HG03135 (cell line): ENCODE data around the gene SLC4A1AP.
"Not testable (repeated sequence)": the region's sequence is repeated elsewhere in the genome, so short reads cannot be mapped to it uniquely, and the experiment has no call there.

Source experiments
- ATAC-seq: cut with Tn5 transposase; IDR thresholded peaks from one replicate; pipeline ENCODE4 v1.9.1; 2021; ENCODE audit warnings: mild to moderate bottlenecking, moderate library complexity; ENCODE audit not compliant: unreplicated experiment

The SLC4A1AP gene

DNA sequence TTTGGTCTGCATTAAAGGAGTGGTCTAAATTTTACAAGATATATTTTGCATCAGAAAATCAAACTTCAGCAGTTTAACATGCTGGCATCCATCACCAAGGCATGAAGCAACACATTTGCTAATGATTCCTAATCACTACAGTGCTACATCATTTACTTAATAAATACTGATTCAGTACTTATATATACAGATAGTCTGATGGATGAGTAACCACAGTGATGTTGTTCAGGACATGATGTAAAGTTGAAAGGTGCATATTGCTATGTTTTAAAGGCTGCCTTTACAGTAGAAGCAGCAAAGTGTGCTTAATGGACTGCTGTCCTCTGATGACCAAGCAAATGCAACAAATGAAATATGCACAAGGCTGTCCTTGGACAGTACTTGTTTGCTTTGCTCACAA, 11.3 kb upstream of the SLC4A1AP start:
- ATAC-seq: no peak

DNA sequence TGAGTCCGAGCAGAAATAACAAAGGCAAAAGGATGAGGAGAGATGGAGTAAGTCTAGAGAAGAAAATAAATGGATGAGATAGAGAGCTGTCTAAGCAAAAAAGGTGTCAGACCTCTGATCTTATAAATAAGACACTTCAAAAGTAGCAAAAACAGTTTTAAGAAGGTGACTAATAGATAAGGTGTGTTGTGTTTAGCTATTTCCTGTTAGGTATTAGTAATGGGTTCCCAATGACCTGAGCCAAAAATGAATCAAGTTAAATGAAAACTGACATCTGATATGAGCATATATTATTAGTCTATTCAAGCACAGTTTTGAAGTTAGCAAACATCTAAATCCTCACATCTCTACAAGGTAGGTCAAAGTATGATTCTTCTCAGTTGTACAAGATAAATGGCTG, 10.9 kb upstream of the SLC4A1AP start:
- ATAC-seq: no peak

DNA sequence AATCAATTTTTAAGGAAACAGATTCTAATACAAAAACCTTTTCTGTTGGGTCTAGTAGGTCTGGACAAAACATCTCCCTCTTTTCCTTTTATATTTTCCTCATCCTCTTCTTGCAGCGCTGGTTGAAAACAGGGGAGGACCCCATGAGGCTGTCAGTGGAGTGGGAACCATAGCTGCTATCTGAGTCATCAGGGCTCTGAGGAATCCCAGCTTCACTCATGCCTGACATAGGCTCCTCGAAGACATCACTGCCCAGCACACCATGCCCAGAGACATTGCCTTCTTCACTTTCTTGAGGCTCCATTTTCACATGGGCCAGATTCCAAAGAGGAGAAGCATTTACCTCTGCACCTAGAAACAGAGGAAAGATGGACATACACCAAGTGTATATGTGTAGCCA, 10.3 kb upstream of the SLC4A1AP start:
- ATAC-seq: no peak

DNA sequence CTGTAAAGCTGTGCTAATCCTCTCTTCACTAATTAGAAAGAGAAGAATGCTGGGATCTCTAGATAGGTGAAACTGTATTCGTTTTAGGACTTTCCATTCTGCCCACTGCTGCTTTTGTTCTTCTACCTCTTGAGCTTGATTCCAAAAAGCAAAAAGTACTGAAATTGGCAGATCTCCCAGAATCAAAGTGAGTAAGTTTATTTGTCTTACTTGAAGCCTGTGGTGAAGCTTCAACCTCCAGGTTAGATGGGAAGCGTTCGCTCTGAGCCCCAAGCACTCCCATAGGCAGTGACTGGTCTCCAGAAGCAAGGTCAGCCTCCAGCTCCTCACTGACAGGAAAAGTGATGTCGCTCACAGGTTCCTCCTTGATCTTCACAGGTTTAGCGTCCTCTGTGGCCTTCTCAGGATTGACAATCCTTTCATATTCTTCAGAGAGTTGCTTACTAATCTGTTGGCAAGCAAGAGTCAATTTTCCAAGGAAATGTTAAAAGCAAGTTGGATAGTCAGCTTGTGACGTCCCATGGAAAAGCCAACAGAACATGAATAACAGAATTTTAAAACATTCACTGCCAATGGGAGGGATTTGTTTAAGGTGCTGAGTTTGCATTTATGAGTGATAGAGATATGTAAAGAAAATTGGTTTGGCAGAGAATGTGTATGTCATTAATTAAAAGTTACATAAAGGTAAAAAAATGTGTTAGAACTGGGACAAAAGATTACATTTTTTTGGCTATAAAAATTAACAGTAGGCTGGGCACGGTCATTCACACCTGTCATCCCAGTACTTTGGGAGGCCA, 8.3 kb upstream of the SLC4A1AP start:
- ATAC-seq: no peak

DNA sequence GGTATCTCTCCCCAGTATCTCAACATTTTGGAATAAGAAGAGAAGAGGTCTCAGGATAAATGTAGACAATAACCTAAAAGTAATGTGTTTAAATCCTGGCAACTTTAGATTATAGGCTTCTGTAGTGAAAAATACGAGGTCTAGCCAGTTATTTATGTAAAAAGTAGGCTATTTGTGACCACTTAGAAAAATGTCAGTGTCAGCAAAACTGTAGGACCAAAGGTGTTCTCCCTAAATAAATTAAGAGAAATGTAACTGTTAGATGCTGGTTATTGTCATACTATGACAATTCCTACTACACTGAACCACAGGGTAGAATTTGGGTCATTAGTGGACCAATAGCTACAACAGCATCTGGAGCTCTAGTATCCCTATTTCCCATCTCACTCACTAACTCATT, 2.3 kb upstream of the SLC4A1AP start:
- no peak for ATAC-seq

DNA sequence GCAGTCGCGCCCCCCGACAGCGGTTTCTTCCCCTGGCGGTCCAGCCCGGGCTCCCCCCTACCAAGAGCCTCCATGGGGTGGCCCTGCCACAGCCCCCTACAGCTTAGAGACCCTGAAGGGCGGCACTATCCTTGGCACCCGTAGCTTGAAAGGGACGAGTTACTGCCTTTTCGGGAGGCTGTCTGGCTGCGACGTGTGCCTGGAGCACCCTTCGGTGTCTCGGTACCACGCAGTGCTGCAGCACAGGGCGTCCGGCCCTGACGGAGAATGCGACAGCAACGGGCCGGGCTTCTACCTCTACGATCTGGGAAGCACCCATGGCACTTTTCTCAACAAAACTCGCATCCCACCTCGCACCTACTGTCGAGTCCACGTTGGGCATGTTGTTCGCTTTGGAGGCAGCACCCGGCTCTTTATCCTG, 475 bp downstream of the SLC4A1AP start:
- ATAC-seq: peak; percentile 12

DNA sequence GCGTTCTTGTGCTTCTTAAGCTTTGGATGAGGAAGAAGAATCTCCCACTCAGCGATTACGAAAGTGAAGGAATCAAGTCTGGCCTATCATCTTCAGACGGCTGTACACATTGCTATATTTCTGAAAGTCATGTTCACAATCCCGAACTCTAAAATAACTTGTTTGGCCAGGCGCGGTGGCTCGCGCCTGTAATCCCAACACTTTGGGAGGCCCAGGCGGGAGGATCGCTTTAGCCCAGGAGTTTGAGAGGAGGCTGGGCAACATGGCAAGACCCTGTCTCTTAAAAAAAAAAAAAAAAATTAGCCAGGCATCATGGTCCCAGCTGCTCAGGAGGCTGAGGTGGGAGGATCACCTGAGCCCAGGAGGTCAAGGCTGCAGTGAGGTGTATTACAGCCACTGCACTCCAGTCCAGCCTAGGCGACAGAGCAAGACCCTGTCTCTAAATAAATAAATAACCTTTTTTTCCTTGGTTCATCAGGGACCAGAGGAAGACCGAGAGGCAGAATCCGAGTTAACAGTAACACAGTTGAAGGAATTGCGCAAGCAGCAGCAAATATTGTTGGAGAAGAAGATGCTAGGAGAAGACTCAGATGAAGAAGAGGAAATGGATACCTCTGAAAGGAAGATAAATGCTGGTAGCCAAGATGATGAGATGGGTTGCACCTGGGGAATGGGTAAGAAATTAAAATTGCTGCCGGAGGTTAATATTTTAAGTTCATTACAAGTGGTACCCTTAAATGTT, 1.1 kb downstream of the SLC4A1AP start:
- ATAC-seq: no peak

DNA sequence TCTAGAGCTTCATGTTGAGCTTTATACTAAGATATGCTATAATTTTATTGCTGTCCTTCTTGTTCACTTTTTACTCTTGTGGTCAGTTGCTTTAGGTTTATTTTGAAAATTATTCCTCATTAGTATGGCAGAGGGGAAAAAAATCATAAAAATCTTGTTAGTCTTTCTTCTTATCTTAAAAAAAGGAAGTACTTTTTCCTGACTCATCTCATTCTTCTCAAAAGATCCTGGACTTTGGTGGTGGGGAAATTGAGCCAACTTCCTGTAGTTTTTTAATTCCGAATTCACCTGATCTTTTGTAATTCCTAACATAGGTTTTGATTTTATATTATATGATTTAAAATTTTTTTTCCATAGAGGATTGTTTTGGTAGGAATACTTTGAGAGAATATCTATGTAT, 3.8 kb downstream of the SLC4A1AP start:
- ATAC-seq: no peak

DNA sequence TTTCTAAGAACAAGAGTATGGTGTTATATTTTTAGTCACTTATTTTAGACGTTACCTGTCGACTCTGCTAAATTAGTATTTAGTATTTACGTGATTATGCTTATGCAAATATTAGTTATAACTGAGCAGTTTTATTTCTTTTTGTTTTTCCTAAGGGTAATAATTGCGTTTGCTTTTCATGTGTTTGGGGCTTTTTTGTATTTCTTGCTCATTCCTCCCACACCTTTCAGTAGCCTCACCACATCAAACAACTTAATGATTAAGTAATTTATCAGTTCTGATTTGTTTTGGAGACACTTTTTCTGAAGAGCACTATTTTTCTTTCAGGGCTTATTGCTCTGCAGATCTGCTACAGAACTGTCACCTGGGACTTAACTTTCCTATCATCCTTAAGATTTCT, 7.5 kb downstream of the SLC4A1AP start:
- no peak for ATAC-seq

DNA sequence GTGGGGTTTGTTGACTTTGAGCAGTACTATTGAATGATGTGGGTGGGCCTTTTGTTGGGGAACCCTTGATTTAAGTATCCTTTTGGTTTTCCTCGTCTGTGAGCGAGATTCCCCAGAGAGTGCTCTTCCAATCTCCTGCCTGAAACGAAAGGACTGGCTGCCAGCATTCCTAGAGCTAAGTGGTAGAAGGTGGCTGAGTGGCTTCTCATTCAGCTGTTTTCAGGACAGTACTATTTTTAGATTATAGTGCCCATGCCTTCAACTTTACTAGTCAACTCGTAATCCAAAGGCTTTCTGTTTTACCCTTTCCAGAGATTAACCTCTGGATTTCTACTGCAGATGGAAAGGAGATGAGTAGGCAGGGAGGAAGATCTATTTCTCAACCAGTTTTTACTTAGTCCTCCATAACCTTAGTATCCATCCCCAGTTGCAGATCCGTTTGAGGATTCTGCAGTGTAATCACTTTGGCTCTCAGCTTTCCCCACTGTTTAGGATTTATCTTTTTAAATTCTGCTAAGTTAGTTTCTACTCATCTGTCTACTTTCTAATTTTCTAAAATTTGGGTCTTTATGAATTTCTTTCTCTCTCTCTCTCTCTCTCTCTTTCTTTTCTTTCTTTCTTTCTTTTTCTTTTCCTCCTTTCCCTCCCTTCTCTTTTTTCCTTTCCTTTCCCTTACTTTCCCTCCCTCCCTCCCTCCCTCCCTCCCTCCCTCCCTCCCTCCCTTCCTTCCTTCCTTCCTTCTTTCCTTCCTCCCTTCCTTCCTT, 9.2 kb downstream of the SLC4A1AP start:
- no peak for ATAC-seq

DNA sequence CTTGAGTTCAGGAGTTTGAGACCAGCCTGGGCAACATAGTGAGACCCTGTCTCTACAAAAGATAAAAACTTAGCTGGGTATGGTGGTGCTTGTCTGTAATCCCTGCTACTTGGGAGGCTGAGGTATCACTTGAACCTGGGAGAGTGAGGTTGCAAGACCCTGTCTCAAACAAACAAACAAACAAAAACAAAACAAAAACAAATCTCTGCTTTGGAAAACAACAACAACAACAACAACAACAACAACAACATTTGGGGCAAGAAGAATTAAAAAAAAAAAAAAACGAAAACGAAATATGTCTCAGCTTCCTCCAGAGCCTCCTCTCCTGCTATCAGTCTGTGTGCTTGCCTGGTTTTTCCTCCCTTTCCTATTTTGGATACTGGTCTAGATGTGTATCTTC, 16.9 kb downstream of the SLC4A1AP start:
- ATAC-seq: no peak

DNA sequence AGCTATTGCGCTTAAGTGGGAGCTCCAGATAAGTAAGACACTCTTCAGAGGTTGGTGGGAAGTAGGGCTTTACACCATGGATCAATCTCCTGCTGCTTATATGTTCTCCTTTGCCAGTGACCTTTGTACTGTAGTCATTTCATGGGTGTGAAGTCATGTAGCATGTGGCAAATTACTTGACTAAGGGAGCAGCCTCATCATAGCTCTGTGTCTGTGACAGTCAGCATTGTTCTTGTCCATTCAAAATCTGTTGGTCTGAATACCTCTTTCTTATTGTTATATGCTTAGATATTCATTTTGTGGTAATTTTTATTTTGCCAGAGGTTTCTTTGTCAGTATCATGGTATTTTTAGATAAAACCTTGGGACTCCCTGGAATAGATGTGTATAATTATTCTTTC, 18.2 kb downstream of the SLC4A1AP start:
- ATAC-seq: no peak

DNA sequence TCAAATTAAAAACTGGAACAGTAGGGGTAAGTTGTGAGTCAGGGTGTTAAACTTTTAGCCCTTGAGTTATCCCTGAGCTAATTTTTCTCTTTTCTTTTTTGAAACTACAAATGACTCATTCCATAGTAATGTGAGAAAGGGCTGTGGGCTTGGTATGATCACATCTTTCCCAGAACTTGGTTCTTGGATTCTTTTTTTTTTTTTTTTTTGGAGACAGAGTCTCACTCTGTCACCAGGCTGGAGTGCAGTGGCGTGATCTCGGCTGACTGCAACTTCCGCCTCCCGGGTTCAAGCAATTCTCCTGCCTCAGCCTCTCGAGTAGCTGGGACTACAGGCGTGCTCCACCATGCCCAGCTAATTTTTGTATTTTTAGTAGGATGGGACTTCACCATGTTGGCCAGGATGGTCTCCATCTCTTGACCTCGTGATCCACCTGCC, 18.7 kb downstream of the SLC4A1AP start:
- not testable (repeated sequence) for ATAC-seq

DNA sequence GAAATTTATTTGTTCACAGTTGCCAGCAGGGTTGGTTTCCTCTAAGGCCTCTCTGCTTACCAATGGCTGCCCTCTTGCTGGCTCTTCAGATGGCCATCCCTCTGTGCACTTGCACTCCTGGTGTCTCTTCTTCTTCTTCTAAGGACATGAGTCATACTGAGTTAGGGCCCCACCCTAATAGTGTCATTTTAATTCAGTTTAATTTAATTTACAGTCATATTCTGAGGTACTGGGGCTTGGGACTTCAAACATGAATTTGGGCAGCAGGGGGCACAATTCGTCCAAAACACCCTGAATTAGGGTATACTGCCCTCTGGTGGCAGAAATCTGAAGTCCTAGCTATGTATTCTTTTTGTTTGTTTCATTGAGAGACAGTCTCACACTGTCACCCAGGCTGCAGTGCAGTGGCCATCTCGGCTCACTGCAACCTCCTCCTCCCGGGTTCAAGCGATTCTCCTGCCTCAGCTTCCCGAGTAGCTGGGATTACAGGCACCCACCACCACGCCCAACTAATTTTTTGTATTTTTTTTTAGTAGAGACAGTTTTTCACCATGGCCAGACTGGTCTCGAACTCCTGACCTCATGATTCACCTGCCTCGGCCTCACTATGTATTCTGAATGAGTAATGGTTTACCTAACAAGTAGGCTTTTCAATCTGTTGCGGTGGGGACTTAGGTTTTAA, 19.8 kb downstream of the SLC4A1AP start:
- ATAC-seq: peak; percentile 81

DNA sequence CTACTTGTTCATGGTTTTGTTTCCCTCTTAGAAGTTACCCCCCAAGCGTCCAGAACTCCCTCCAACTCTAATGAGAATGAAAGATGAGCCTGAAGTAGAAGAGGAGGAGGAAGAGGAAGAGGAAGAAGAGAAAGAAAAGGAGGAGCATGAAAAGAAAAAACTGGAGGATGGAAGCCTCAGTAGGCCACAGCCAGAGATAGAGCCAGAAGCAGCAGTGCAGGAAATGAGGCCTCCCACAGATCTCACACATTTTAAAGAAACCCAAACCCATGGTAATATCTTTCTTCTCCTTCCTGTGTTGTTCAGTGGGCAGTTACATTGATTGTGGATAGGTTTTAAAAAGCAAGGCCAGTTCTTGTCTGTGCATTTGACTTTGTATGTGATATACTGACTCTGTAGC, 21.3 kb downstream of the SLC4A1AP start:
- ATAC-seq: not testable (repeated sequence)

DNA sequence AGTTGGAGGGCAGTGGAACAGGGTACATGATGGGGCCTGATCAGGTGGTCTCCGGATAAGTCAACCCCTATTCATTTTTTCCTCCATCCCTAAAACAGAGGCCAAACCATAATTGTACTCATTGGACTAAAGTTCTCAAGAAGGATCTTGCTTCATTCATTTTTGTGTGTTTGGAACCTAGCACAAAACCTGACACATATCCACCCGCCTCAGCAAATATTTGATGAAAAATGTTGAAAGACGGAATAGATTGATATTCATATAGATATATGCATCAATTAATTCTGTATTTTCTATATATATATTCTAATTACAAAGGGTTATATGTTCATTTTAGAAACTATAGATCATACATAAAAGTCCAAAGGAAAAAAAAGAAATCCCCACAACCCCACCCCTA, 21.9 kb downstream of the SLC4A1AP start:
- ATAC-seq: no peak

DNA sequence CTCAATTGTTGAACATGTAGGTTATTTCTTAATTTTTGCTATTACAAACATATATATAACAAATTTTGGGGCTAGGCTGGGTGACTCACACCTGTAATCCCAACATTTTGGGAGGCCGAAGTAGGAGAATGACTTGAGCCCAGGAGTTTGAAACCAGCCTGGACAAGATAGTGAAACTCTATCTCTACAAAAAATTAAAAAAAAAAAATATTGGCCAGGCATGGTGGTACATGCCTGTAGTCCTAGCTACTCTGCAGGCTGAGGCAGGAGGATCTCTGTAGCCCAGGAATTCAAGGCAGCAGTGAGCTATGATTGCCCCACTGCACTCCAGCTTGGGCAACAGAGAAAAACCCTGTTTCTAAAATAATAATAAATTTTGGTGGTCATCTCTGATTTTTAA, 23.5 kb downstream of the SLC4A1AP start:
- ATAC-seq: no peak

DNA sequence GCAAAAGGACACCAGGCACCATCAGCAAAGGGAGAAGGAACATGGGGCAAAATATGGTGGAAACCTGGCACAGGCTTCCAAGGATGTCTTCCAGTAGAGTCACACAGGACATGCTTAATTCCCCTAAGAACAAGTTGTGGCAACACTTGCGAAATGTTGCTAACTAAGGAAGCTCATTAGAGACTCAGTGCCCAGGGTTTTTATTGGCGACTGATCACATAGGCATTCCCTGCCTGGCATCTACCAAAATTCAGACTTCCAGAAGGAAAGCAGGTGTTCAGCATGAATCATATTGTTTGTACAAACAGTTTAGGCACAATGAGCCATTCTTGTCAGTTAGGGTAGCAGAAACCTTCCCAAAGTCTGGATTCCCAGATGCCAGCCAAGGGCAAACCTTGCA, 25.7 kb downstream of the SLC4A1AP start:
- ATAC-seq: no peak

DNA sequence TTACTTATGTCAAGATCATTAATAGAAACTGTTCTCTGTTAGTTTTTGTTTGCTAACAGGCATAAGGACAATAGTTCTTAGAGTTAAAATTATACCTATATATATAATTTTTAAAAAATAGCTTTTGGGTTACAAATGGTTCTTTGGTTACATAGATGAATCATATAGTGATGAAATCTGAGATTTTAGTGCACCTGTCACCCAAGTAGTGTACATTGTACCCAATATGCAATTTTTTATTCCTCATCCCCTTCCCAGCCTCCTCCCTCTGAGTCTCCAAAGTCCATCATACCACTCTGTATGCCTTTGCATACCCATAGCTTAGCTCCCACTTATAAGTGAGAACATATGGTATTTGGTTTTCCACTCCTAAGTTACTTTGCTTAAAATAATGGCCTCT, 26.4 kb downstream of the SLC4A1AP start:
- ATAC-seq: no peak

DNA sequence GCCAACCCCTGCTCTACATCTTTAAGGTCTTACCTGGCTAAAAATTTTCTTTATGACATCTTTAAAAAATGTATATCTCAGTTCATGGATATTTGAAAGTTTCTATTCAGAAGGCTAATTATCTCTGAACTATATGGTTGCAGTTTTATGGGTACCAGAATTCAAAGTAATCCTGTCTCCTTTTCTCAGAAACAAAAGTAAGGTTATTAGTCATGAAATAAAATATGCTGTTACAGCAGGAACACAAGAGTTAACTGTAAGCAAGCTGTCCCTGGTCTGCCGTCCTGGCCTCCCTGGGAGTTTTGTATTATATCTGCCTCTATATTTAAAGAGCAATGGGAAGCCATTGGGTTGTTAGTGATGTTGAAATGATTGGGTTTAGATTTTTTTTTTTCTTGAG, 34.0 kb downstream of the SLC4A1AP start:
- no peak for ATAC-seq

DNA sequence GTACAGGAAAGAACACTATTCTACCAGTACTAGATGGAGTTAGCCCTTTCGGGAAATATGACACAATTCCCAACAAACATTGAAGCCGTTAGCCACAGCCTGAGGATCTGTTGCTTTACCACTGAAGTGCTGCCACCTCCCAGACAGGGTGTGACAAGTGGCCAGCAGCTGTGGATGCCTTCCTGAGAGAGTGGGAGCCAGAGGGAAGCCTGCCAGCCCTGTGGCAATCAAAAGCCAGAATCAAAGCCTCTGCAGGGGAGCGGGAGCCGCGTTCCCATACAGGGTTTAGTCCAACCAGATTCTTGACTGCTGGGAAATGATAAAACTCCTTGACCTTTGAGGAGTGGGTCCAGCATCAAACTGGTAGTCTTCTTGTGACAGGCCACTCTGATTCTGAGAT, 38.0 kb downstream of the SLC4A1AP start:
- no peak for ATAC-seq
